Fibroblast of lung (primary cell): Measurements from ENCODE around the gene CCDC175. TPM values are rescaled to one million over a fixed set of nuclear protein-coding genes. Genes with fewer than 3 reads are reported as not detected.

Source experiments
- DNase-seq, 2 donors: peaks; one replicate each; pipeline versions ENCODE4 v3.0.0 to v3.0.0-alpha.2; 2010; ENCODE audit warnings: low read depth in 2 of 2
- H2AFZ ChIP-seq: 2 replicates; pipeline ENCODE4 v1.5.1; 2012; ENCODE audit warnings: low read length, control low read depth, inconsistent platforms
- H3K27ac ChIP-seq: 2 replicates; pipeline ENCODE4 v1.5.1; 2011; ENCODE audit warnings: low read length, control low read depth; ENCODE audit not compliant: insufficient read depth
- H3K27me3 ChIP-seq: 2 replicates; pipeline ENCODE4 v1.5.1; 2011; ENCODE audit warnings: mild to moderate bottlenecking, low read length; ENCODE audit not compliant: control insufficient read depth, insufficient read depth
- H3K36me3 ChIP-seq: 2 replicates; pipeline ENCODE4 v1.5.1; 2011; ENCODE audit warnings: low read length; ENCODE audit not compliant: control insufficient read depth, insufficient read depth
- H3K4me1 ChIP-seq: 2 replicates; pipeline ENCODE4 v1.5.1; 2011; ENCODE audit warnings: low read length; ENCODE audit not compliant: control insufficient read depth, insufficient read depth; ENCODE audit errors: extremely low read depth
- H3K4me2 ChIP-seq: 2 replicates; pipeline ENCODE4 v1.5.1; 2011; ENCODE audit warnings: low read length, control low read depth; ENCODE audit not compliant: insufficient read depth; ENCODE audit errors: extremely low read depth
- H3K4me3 ChIP-seq, 4 experiments: fragments of 200-600 bp in 1 of 4; sonication (generic) in 1 of 4; replicated peaks in 1 of 4; 2 replicates each; pipeline ENCODE4 v1.5.1; 2011 to 2016; ENCODE audit warnings: low read length in 4 of 4, low read depth in 3 of 4, mild to moderate bottlenecking in 3 of 4, control low read depth in 2 of 4, inconsistent platforms in 1 of 4, mixed read lengths in 1 of 4; ENCODE audit not compliant: insufficient read depth in 1 of 4; ENCODE audit errors: control extremely low read depth in 1 of 4
- H3K79me2 ChIP-seq: 2 replicates; pipeline ENCODE4 v1.5.1; 2012; ENCODE audit warnings: mild to moderate bottlenecking, low read length, inconsistent platforms; ENCODE audit not compliant: control insufficient read depth, insufficient read depth
- H3K9ac ChIP-seq: 2 replicates; pipeline ENCODE4 v1.5.1; 2011; ENCODE audit warnings: mild to moderate bottlenecking, low read length, control low read depth; ENCODE audit not compliant: insufficient read depth
- H3K9me3 ChIP-seq: 2 replicates; pipeline ENCODE4 v1.5.1; 2012; ENCODE audit warnings: low read depth, low read length; ENCODE audit not compliant: control insufficient read depth, insufficient read depth
- H4K20me1 ChIP-seq: 2 replicates; pipeline ENCODE4 v1.5.1; 2011; ENCODE audit warnings: low read length; ENCODE audit not compliant: control insufficient read depth, insufficient read depth; ENCODE audit errors: extremely low read depth
- CTCF ChIP-seq, 2 donors: IDR thresholded peaks in 1 of 2; conservative IDR thresholded peaks in 1 of 2; 1 replicate in 1 of 2; 2 replicates in 1 of 2; pipeline ENCODE4 v1.5.1; 2011 to 2012; ENCODE audit warnings: low read length in 2 of 2, control low read depth in 1 of 2, inconsistent platforms in 1 of 2, low read depth in 1 of 2, mild to moderate bottlenecking in 1 of 2
- EZH2 ChIP-seq: IDR thresholded peaks from 2 replicates; pipeline ENCODE4 v1.5.1; 2012; ENCODE audit warnings: low read length, control low read depth, mild to moderate bottlenecking; ENCODE audit errors: missing control alignments
- polyA plus RNA-seq, 2 donors: library from polyadenylated mRNA; depleted of rRNA in 1 of 2; stranded (reverse) in 1 of 2; unstranded in 1 of 2; fragments of >200 nt; gene quantifications; 2 replicates each; pipeline ENCODE4 v1.2.1, GENCODE V29; 2011 to 2012; ENCODE audit warnings: missing spikeins in 1 of 2
- total RNA-seq: library from RNA; depleted of rRNA; stranded (reverse); fragments of >200 nt; gene quantifications from 2 replicates; pipeline ENCODE4 v1.2.1, GENCODE V29; 2014

Gene CCDC175
- total and polyA plus RNA-seq, 2 donors (not counting 1 experiment from before 2014, with no cell fraction given) = not detected

- H3K36me3 ChIP-seq = no peaks in the 10 kb centered on the region
- H4K20me1 ChIP-seq = no peaks in the 10 kb centered on the region
- H3K27ac ChIP-seq = no peak overlapping the region
- H3K9ac ChIP-seq = no peak overlapping the region
- H3K4me1 ChIP-seq = no peaks in the 10 kb centered on the region
- H3K4me2 ChIP-seq = no peak overlapping the region
- no peak overlapping the region for H2AFZ ChIP-seq
- no peaks in the 10 kb centered on the region for H3K9me3 ChIP-seq
- TF ChIP-seq CTCF (conservative IDR thresholded peaks at IDR 0.05 in 1 of 2, IDR thresholded peaks at IDR 0.05 in 1 of 2; ENCODE audit: low read depth in 1 of 2, low read length in 2 of 2) (no peak), EZH2 (no peak)
- H3K79me2 ChIP-seq = no peaks in the 10 kb centered on the region
- DNase-seq = no peak
- no peaks in the 10 kb centered on the region for H3K27me3 ChIP-seq
- H3K4me3 ChIP-seq = no peak overlapping the region
Measured at GRCh38 chr14:59566296-59566695, 10.3 kb downstream of the CCDC175 start.

GRCh38 chr14:59565087-59565486 lies 11.5 kb downstream of the CCDC175 start:
- Histone ChIP-seq H3K27me3 (no peaks in the 10 kb centered on the region), H3K4me1 (no peaks in the 10 kb centered on the region), H4K20me1 (no peaks in the 10 kb centered on the region), H3K79me2 (no peaks in the 10 kb centered on the region), H2AFZ (no peak overlapping the region), H3K27ac (no peak overlapping the region), H3K9me3 (no peaks in the 10 kb centered on the region), H3K4me3 (no peak overlapping the region), H3K36me3 (no peaks in the 10 kb centered on the region), H3K9ac (no peak overlapping the region), H3K4me2 (no peak overlapping the region)
- TF ChIP-seq EZH2 (no peak), CTCF (conservative IDR thresholded peaks at IDR 0.05 in 1 of 2, IDR thresholded peaks at IDR 0.05 in 1 of 2; ENCODE audit: low read depth in 1 of 2, low read length in 2 of 2) (no peak)
- peak in 1 of 2 donors; percentile 25 for DNase-seq

GRCh38 chr14:59564366-59564765 lies 12.2 kb downstream of the CCDC175 start:
- TF ChIP-seq CTCF (conservative IDR thresholded peaks at IDR 0.05 in 1 of 2, IDR thresholded peaks at IDR 0.05 in 1 of 2; ENCODE audit: low read depth in 1 of 2, low read length in 2 of 2) (no peak), EZH2 (no peak)
- Histone ChIP-seq H3K4me3 (no peak overlapping the region), H3K79me2 (no peaks in the 10 kb centered on the region), H3K9ac (no peak overlapping the region), H2AFZ (no peak overlapping the region), H4K20me1 (no peaks in the 10 kb centered on the region), H3K36me3 (no peaks in the 10 kb centered on the region), H3K4me1 (no peaks in the 10 kb centered on the region), H3K27ac (no peak overlapping the region), H3K9me3 (no peaks in the 10 kb centered on the region), H3K4me2 (no peak overlapping the region), H3K27me3 (no peaks in the 10 kb centered on the region)
- no peak for DNase-seq
